ENCODE measurements around the gene GLRA2.

Gene GLRA2

DNA sequence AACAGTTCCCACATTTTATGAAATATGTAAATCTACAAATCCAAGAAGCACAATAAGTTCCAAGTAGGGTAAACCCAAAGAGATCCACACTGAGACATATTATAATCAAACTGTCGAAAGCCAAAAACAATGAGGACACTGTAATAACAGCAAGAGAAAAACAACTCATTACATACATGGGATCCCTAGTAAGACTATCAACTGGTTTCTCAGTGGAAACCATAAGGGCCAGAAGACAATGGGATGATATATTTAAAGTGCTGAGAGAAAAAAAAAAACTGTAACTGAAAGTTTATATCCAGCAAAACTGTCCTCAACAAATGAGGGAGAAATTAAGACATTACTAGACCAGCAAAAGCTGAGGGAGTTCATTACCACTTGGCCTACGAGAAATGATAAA is 34.7 kb downstream of the GLRA2 start:
- Histone ChIP-seq H3K4me3 (ENCODE audit: low read depth in 1 of 2, low read length in 1 of 2) (no peak overlapping the region), H3K27me3 (no peaks in the 10 kb centered on the region), H3K36me3 (no peaks in the 10 kb centered on the region), H3K9me3 (no peaks in the 10 kb centered on the region), H3K27ac (no peak overlapping the region), H3K4me1 (ENCODE audit: control insufficient read depth in 1 of 2, insufficient read depth in 1 of 2, low read depth in 1 of 2, low read length in 1 of 2) (no peaks in the 10 kb centered on the region)
- TF ChIP-seq, protein P1, sequence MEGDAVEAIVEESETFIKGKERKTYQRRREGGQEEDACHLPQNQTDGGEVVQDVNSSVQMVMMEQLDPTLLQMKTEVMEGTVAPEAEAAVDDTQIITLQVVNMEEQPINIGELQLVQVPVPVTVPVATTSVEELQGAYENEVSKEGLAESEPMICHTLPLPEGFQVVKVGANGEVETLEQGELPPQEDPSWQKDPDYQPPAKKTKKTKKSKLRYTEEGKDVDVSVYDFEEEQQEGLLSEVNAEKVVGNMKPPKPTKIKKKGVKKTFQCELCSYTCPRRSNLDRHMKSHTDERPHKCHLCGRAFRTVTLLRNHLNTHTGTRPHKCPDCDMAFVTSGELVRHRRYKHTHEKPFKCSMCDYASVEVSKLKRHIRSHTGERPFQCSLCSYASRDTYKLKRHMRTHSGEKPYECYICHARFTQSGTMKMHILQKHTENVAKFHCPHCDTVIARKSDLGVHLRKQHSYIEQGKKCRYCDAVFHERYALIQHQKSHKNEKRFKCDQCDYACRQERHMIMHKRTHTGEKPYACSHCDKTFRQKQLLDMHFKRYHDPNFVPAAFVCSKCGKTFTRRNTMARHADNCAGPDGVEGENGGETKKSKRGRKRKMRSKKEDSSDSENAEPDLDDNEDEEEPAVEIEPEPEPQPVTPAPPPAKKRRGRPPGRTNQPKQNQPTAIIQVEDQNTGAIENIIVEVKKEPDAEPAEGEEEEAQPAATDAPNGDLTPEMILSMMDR (IDR thresholded peaks at IDR 0.05) = no peak

DNA sequence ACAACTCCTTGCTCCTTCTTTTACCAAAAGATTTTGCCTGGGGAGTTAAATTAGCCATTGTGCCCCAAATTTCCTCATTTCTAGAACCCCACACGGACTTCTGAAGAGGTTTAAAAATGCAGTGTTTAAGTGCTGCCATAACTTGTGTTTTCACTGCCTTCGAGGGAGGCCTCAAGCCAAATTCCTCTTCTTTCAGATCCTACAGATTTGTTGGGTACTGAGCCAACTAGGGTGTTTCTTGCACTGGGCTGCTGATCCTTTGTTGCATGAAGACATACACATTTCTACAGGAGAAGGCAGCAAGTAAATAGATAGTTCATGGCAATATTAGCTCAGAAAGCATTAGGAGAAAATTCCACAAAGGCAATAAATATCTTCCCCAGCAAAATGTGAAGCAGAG is 43.8 kb downstream of the GLRA2 start:
- no peaks in the 10 kb centered on the region for H3K36me3 ChIP-seq
- TF ChIP-seq, protein P1 (IDR thresholded peaks at IDR 0.05) = no peak
- no peaks in the 10 kb centered on the region for H3K27me3 ChIP-seq
- no peak overlapping the region for H3K4me3 ChIP-seq (ENCODE audit: low read depth in 1 of 2, low read length in 1 of 2)
- no peaks in the 10 kb centered on the region for H3K9me3 ChIP-seq
- no peak overlapping the region for H3K27ac ChIP-seq
- no peaks in the 10 kb centered on the region for H3K4me1 ChIP-seq (ENCODE audit: control insufficient read depth in 1 of 2, insufficient read depth in 1 of 2, low read depth in 1 of 2, low read length in 1 of 2)

DNA sequence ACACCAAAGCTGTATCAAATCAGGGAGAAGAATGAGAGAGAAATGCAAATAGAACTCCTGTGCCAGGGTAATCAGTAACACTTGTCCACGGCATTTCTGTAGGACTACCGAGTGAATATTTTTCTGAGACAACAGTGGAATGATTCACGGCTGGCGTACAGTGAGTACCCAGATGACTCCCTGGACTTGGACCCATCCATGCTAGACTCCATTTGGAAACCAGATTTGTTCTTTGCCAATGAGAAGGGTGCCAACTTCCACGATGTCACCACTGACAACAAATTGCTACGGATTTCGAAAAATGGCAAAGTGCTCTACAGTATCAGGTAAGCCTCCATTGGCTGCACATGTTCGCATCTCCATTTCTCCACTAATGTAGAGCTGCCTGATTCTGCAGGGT is 51.7 kb downstream of the GLRA2 start:
- Histone ChIP-seq H3K27ac (no peak overlapping the region), H3K36me3 (no peaks in the 10 kb centered on the region), H3K4me1 (ENCODE audit: control insufficient read depth in 1 of 2, insufficient read depth in 1 of 2, low read depth in 1 of 2, low read length in 1 of 2) (no peaks in the 10 kb centered on the region), H3K27me3 (no peaks in the 10 kb centered on the region), H3K4me3 (ENCODE audit: low read depth in 1 of 2, low read length in 1 of 2) (no peak overlapping the region), H3K9me3 (no peaks in the 10 kb centered on the region)
- TF ChIP-seq, protein P1 (IDR thresholded peaks at IDR 0.05) = no peak

DNA sequence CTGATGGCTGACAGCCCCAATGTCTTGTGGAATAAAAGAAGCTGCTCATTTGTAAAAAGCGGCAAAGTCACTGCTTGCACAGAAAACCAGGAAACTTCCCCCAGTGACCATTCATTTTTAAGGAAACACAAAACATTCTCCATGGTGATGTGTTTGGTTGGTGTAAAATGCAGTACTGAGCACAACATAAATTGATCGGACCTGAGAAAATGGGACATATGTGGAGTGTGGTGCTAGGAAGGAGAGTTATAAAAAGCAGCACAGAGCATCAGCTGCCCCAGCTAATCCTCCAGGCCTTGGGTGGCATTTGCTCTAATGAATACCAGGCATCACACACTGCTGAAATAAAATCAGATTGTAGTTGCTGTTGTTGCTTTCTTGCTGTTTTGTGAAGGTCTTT is 55.2 kb downstream of the GLRA2 start:
- no peaks in the 10 kb centered on the region for H3K9me3 ChIP-seq
- H3K27ac ChIP-seq = no peak overlapping the region
- no peaks in the 10 kb centered on the region for H3K27me3 ChIP-seq
- no peak overlapping the region for H3K4me3 ChIP-seq (ENCODE audit: low read depth in 1 of 2, low read length in 1 of 2)
- no peaks in the 10 kb centered on the region for H3K36me3 ChIP-seq
- H3K4me1 ChIP-seq (ENCODE audit: control insufficient read depth in 1 of 2, insufficient read depth in 1 of 2, low read depth in 1 of 2, low read length in 1 of 2) = no peaks in the 10 kb centered on the region
- TF ChIP-seq, protein P1 (IDR thresholded peaks at IDR 0.05) = no peak

DNA sequence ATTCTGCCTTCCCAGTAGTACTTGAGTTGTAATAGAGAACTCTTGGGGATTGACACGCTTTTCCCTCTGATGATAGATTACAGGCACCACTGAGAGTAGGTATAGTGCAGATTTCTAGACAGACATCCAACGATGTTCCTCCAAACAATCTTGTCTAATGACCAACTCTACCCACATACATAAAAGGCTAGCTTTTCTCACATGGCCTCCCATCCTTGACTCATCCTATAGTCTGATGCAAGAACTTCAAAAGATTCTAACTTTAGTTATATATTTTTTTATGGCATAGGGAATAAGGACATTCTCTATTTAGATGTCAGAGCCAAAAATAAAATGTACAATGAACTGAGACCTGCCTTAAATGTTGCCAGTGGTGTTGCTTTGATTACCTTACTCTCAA is 60.9 kb downstream of the GLRA2 start:
- no peaks in the 10 kb centered on the region for H3K36me3 ChIP-seq
- TF ChIP-seq, protein P1 (IDR thresholded peaks at IDR 0.05) = no peak
- H3K4me3 ChIP-seq (ENCODE audit: low read depth in 1 of 2, low read length in 1 of 2) = no peak overlapping the region
- H3K4me1 ChIP-seq (ENCODE audit: control insufficient read depth in 1 of 2, insufficient read depth in 1 of 2, low read depth in 1 of 2, low read length in 1 of 2) = no peaks in the 10 kb centered on the region
- H3K27ac ChIP-seq = no peak overlapping the region
- H3K9me3 ChIP-seq = no peaks in the 10 kb centered on the region
- H3K27me3 ChIP-seq = no peaks in the 10 kb centered on the region

Data from neutrophil (primary cell).